GF-D8 (cell line): ENCODE measurements around the gene KLHL24.
"Not testable (repeated sequence)": the region's sequence is repeated elsewhere in the genome, so short reads cannot be mapped to it uniquely, and the experiment has no call there.

ENCODE experiments used
- DNase-seq: peaks from one replicate; lab custom pipeline; 2025; lab: John Stamatoyannopoulos, UW

KLHL24 gene, protein sequence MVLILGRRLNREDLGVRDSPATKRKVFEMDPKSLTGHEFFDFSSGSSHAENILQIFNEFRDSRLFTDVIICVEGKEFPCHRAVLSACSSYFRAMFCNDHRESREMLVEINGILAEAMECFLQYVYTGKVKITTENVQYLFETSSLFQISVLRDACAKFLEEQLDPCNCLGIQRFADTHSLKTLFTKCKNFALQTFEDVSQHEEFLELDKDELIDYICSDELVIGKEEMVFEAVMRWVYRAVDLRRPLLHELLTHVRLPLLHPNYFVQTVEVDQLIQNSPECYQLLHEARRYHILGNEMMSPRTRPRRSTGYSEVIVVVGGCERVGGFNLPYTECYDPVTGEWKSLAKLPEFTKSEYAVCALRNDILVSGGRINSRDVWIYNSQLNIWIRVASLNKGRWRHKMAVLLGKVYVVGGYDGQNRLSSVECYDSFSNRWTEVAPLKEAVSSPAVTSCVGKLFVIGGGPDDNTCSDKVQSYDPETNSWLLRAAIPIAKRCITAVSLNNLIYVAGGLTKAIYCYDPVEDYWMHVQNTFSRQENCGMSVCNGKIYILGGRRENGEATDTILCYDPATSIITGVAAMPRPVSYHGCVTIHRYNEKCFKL

GRCh38 chr3:183635431-183636220 is at the start of gene KLHL24:
TSS of gene KLHL24 (plus strand) at chr3:183635623. CDS start at chr3:183650357, 14,734 bp downstream.
- peak; percentile 76 for DNase-seq

- no peak for DNase-seq
These were observed 48.9 kb upstream of the KLHL24 start for GRCh38 chr3:183586477-183586876.

DNA sequence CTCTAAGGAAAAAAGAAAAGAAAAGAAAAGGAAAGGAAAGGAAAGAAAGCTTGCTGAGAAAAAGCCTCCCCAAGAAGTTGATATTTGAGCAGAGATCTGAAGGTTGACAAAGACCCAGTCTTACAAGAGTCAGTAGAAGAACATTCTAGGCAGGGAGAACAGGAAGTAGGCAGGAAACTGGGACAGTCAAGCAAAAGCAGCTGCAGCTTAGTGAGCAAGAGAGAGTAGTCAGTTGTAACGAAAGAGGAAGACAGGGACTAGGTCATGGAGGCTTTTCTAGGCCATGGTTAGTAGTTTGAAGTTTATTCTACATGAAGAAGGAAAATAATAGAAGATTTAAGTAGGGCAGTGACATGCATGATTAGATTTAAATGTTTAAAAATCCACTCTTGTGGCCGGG is 48.1 kb upstream of the KLHL24 start:
- DNase-seq = peak; percentile 68

DNA sequence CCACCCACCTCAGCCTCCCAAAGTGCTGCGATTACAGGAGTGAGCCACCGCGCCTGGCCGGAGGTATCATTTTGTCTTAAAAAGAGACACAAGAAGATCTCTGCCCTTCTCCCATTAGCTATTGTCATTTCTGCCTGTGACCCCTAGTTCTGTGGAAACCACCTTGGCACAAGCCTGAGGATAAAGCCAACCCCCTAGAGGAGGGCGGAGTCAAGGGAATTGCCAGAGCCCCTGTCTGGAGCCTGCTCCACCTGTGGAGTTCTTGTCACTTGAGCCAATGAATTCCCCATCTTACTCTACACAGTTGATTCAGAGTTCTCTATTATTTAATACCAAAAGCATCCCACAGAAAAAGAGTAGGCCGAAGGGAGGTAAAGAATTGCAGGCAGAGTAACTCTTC is 45.0 kb upstream of the KLHL24 start:
- DNase-seq = no peak

- DNase-seq = no peak
These were observed 43.4 kb upstream of the KLHL24 start for GRCh38 chr3:183591881-183592521.

GRCh38 chr3:183592821-183593220 is 42.6 kb upstream of the KLHL24 start:
- no peak for DNase-seq

GRCh38 chr3:183594636-183595035 is 40.8 kb upstream of the KLHL24 start:
- DNase-seq = no peak

- DNase-seq = no peak
These were observed 37.5 kb upstream of the KLHL24 start for GRCh38 chr3:183597959-183598358.

GRCh38 chr3:183611326-183611725 is 24.1 kb upstream of the KLHL24 start:
- not testable (repeated sequence) for DNase-seq

DNA sequence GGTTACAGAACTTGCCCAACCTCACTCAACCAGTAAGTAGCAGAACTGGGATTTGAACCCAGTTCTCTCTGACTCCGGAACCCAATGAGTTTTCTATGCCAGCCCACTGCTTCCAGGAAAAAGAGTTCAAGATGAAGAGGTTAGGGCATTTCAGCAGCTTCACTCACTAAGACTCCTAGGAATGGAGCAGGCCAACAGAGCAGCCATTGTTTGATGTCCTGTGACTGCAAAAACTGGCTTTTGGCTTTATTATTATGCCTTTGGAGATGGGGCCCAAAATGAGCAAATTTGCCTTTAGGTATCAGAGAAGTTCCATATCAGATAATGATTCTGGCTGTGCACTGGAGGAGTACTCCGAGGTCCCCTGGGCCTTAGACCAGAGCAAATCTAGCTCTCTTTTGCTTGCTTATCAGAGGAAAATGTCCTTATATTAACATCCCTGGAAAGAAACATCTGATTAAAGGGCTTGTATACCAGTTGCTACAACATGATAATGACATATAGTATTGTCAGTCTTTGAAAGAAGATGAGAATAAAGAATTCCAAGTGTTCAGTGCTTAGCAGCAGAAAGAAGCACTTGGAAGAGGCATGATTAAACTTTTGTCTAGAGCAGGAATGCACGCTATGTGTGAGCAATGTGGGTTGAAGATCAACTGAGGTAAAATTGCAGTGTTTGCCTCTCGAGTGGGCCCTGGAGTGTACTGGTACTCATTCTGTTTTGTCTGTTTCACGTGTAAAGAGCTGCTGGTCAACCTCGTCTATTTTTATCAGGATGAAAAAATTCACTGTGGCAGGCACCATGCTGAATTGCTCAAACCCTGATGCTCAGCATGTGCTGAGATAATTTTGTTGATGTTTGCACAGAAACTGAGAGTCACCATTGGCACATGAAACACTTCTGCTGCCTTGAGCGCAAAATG is 21.8 kb upstream of the KLHL24 start:
- DNase-seq = no peak

DNA sequence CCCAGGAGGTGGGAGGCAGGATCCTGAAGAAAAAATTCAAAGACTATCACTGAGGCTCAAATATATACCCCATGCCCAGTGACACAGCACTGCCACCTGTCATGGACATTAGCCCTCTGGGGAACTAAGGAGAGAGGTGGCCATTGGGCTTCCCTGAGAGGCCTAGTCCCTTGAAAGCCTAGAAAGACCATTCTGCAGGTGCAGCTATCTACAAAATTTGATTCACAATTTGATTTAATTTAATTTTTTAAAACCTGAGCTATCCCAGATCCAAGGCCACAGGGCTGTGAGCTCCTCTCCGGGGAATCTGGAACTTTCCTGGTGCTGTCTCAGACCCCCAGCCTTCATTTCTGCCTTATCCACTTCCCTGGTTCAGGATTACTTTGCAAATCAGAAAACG is 16.9 kb upstream of the KLHL24 start:
- no peak for DNase-seq

GRCh38 chr3:183619010-183619409 is 16.4 kb upstream of the KLHL24 start:
- DNase-seq = no peak

DNA sequence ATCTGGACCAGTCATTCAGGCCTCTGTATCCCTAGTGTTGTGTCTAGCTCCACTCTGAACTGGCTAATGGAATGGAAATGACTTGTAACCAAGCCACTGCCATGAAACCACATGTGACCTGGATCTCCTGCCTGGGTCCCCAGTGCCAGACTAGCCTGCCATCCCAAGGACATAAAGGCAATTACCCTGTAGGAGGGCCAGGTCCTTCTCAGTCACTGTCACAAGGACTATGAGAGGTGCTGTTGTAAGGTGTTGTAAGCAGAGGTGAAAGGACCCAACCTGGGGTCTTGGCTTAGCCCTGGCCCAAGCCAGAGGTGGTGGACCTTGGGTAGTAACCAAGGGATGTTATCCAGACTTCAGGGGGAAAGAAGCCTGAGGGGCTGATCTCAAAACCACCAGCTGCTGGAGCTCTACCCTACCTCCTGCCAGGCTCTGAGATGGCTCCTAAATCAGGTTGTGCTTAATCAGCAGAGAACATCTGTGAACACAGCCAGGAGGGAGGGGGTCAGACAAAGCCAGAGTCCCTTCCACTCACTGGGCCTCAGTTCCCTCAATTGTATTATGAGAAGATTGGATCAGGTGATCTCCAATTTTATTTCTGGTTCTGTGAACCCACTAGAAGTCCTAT is 15.7 kb upstream of the KLHL24 start:
- no peak for DNase-seq

- no peak for DNase-seq
These were observed 15.2 kb upstream of the KLHL24 start for GRCh38 chr3:183620252-183620628.

GRCh38 chr3:183622473-183622872 is 12.9 kb upstream of the KLHL24 start:
- DNase-seq = not testable (repeated sequence)

DNA sequence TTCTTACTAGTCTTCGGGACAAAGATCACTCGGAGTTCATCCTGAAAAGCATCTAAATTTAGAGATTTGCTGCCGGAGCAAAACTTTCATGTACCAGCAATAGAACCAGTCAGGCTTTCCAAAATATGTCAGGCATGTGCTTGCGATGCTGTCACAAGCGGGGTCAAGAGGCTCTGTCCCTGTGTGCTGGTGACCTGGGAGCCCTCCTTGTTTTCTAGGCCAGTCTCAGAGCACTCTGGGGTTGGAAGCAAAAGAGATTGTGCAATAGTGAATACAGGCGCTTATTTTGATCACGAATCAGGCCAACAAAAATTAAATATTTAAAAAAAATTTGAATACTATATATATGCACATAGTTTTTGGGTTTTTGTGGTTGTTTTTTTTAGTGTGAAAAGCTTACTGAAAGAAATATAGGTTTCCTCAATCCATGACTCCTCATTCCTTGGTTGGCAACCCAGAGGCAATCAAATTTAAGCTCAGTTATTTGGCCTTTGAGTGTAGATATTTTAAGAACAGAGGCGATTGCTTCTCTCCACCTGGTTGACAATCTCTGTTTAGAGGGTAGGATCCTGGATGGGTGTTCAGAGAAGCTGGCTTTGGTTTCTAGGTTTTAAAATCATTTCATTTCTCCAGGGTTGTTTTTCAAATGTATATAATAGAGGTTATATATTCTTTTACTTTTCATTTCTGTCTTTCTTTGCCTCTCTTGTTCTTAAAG is 8.4 kb upstream of the KLHL24 start:
- DNase-seq = no peak

- no peak for DNase-seq
These were observed 5.7 kb upstream of the KLHL24 start for GRCh38 chr3:183629546-183630301.

DNA sequence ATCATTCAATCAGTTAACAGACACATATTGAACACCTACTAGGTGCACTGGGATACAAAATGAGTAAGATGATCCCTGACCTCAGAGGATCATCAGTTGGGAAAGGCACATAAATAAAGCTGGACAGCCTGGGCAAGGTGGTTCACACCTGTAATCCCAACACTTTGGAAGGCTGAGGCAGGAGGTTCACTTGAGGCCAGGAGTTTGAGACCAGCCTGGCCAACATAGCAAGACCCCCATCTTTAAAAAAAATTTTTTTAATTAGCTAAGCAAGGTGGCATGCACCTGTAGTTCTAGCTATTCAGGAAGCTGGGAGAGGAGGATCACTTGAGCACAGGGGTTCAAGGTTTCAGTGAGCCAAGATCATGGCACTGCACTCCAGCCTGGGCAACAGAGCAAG is 3.7 kb upstream of the KLHL24 start:
- no peak for DNase-seq

- not testable (repeated sequence) for DNase-seq
These were observed 2.7 kb upstream of the KLHL24 start for GRCh38 chr3:183632725-183633124.
